HL-60 (cell line): ENCODE data around the gene LIMCH1.

Experiments used
- DNase-seq, 2 experiments: peaks; one replicate each; pipeline ENCODE4 v3.0.0-alpha.2; 2010 to 2020; ENCODE audit warnings: low read depth in 1 of 2, low spot score in 1 of 2
- H3K27ac ChIP-seq: fragments of 250-450 bp; sonication (Bioruptor Pico); replicated peaks from 2 replicates; pipeline ENCODE4 v1.5.1; 2020; ENCODE audit warnings: mild to moderate bottlenecking, moderate library complexity
- H3K27me3 ChIP-seq: fragments of 250-450 bp; sonication (Bioruptor Pico); 2 replicates; pipeline ENCODE4 v1.5.1; 2021; ENCODE audit warnings: mild to moderate bottlenecking, moderate library complexity; ENCODE audit not compliant: insufficient read depth, poor library complexity, severe bottlenecking
- H3K4me3 ChIP-seq: replicated peaks from 2 replicates; pipeline ENCODE4 v1.5.1; 2011; ENCODE audit warnings: mild to moderate bottlenecking, control low read depth, low read length; ENCODE audit not compliant: insufficient read depth
- CTCF ChIP-seq: IDR thresholded peaks from one replicate; pipeline ENCODE4 v1.5.1; 2011; ENCODE audit warnings: low read length, control low read depth, inconsistent platforms; ENCODE audit not compliant: insufficient read depth
- GABPA ChIP-seq: IDR thresholded peaks from 2 replicates; pipeline ENCODE4 v1.6.1; 2012; ENCODE audit warnings: low read depth
- POLR2AphosphoS5 ChIP-seq: IDR thresholded peaks from 2 replicates; pipeline ENCODE4 v1.6.1; 2012; ENCODE audit warnings: low read depth
- REST ChIP-seq: IDR thresholded peaks from 2 replicates; pipeline ENCODE4 v1.6.1; 2012; ENCODE audit warnings: low read depth; ENCODE audit not compliant: insufficient replicate concordance
- SPI1 ChIP-seq: IDR thresholded peaks from 2 replicates; pipeline ENCODE4 v1.6.1; 2012; ENCODE audit warnings: low read depth, mild to moderate bottlenecking, borderline replicate concordance

Gene LIMCH1

GRCh38 chr4:41725254-41725653 is 187.3 kb downstream of the LIMCH1 start:
- no peak for DNase-seq
- H3K27ac ChIP-seq, result no peak overlapping the region

GRCh38 chr4:41727861-41728572 is 190.1 kb downstream of the LIMCH1 start:
- no peak for TF ChIP-seq SPI1
- no peak overlapping the region for H3K4me3 ChIP-seq
- no peak overlapping the region for H3K27ac ChIP-seq
- H3K27me3 ChIP-seq, result peaks cover 11% of the 10 kb centered on the region
- DNase-seq, result no peak

More at GRCh38 chr4:41725254-41725653, 187.3 kb downstream of the LIMCH1 start:
- peaks cover 3% of the 10 kb centered on the region for H3K27me3 ChIP-seq
- TF ChIP-seq SPI1 (no peak), POLR2AphosphoS5 (no peak), GABPA (no peak), CTCF (no peak), REST (no peak)
- H3K4me3 ChIP-seq, result no peak overlapping the region

- TF ChIP-seq REST, result no peak
- Histone ChIP-seq H3K27ac (no peak overlapping the region), H3K27me3 (peaks cover 11% of the 10 kb centered on the region), H3K4me3 (no peak overlapping the region)
- DNase-seq, result no peak
These were observed 190.6 kb downstream of the LIMCH1 start for GRCh38 chr4:41728573-41728913.

GRCh38 chr4:41731569-41732126 is 193.7 kb downstream of the LIMCH1 start:
- TF ChIP-seq REST, result no peak
- no peak for TF ChIP-seq GABPA
- TF ChIP-seq CTCF, result no peak
- TF ChIP-seq SPI1, result no peak
- TF ChIP-seq POLR2AphosphoS5, result no peak
- peaks cover 11% of the 10 kb centered on the region for H3K27me3 ChIP-seq
- H3K4me3 ChIP-seq, result no peak overlapping the region
- H3K27ac ChIP-seq, result no peak overlapping the region
- DNase-seq, result no peak
